SIG-M5 treated with dmso at 0.1 percent for 504 hours (cell line): Measurements from ENCODE around the gene HELZ.

Experiments
- DNase-seq: peaks from one replicate; lab custom pipeline; 2025; ENCODE audit not compliant: unreplicated experiment; lab: John Stamatoyannopoulos, UW

The HELZ gene

GRCh38 chr17:67035131-67036083 is 209.6 kb downstream of the HELZ start:
- DNase-seq: no peak

- no peak for DNase-seq
Observed at GRCh38 chr17:67033613-67034012, 211.4 kb downstream of the HELZ start.

GRCh38 chr17:67032985-67033384 is 212.0 kb downstream of the HELZ start:
- DNase-seq: no peak

GRCh38 chr17:67032382-67032781 is 212.6 kb downstream of the HELZ start:
- DNase-seq: no peak

GRCh38 chr17:67030641-67031040 is 214.4 kb downstream of the HELZ start:
- no peak for DNase-seq

GRCh38 chr17:67027031-67027628 is 217.9 kb downstream of the HELZ start:
- DNase-seq: no peak

- DNase-seq: no peak
Observed at GRCh38 chr17:67026341-67026740, 218.7 kb downstream of the HELZ start.

- DNase-seq: no peak
Observed at GRCh38 chr17:67025216-67025792, 219.7 kb downstream of the HELZ start.

GRCh38 chr17:67024736-67025135 is 220.3 kb downstream of the HELZ start:
- no peak for DNase-seq

GRCh38 chr17:67022451-67022810 is 222.6 kb downstream of the HELZ start:
- DNase-seq: no peak

GRCh38 chr17:67021743-67022450 is 223.1 kb downstream of the HELZ start:
- no peak for DNase-seq

- no peak for DNase-seq
Observed at GRCh38 chr17:67021196-67021595, 223.8 kb downstream of the HELZ start.
